GM12874 (cell line): ENCODE data around the gene PCDH7.

ENCODE experiments used
- TF ChIP-seq, protein P1 (sequence below): IDR thresholded peaks from 2 replicates; pipeline ENCODE4 v1.5.1; 2011; ENCODE audit warnings: low read depth, mild to moderate bottlenecking, control low read depth, low read length, moderate library complexity; ENCODE audit not compliant: insufficient read depth

The PCDH7 gene

GRCh38 chr4:30755346-30755745 is 35.2 kb downstream of the PCDH7 start:
- TF ChIP-seq, protein P1, sequence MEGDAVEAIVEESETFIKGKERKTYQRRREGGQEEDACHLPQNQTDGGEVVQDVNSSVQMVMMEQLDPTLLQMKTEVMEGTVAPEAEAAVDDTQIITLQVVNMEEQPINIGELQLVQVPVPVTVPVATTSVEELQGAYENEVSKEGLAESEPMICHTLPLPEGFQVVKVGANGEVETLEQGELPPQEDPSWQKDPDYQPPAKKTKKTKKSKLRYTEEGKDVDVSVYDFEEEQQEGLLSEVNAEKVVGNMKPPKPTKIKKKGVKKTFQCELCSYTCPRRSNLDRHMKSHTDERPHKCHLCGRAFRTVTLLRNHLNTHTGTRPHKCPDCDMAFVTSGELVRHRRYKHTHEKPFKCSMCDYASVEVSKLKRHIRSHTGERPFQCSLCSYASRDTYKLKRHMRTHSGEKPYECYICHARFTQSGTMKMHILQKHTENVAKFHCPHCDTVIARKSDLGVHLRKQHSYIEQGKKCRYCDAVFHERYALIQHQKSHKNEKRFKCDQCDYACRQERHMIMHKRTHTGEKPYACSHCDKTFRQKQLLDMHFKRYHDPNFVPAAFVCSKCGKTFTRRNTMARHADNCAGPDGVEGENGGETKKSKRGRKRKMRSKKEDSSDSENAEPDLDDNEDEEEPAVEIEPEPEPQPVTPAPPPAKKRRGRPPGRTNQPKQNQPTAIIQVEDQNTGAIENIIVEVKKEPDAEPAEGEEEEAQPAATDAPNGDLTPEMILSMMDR = no peak

DNA sequence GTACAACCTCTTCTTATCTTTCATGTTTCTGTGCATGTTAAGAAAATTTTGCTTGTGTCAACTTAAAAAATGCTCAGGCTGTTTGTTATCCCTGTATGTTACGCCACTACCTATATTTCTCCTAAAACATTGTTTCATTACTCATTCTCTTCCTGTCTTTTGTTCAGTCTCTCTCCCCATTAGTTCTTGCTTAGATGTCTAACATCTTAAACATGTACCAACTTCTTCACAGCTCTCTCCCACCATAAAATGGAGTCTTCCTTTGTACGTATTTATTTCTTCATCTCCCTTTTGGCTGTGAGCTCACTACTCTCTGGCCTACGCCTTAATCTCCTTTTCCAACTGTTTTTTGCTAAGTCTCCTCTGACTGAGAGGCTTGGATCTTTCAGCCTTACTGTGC is 36.4 kb downstream of the PCDH7 start:
- TF ChIP-seq, protein P1 = no peak

GRCh38 chr4:30757357-30757756 is 37.2 kb downstream of the PCDH7 start:
- TF ChIP-seq, protein P1 = no peak

- TF ChIP-seq, protein P1 = no peak
Observed at GRCh38 chr4:30760551-30760950, 40.4 kb downstream of the PCDH7 start.

DNA sequence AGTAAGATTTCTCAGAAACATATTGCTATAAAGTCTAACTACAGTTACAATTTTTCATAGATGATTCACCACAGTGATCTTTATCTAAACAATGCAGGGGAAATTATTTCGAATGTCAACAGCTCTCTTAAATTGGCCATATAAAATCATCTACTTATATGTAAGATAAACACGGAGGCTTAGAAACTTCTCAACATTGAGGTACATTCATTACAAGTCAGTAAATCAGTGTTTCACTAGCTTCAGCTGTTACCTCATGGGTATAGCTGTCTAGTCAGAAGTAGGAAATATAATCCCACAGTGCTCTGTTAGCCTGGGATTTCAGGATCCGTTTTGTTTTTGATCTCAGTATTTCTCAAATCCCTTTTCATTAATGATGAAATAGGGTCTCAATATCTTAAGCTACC is 43.2 kb downstream of the PCDH7 start:
- TF ChIP-seq, protein P1 = no peak

- TF ChIP-seq, protein P1 = no peak
Observed at GRCh38 chr4:30765022-30765421, 44.9 kb downstream of the PCDH7 start.

GRCh38 chr4:30767147-30767845 is 47.1 kb downstream of the PCDH7 start:
- TF ChIP-seq, protein P1 = no peak
